HG02870 (cell line): ENCODE results near the gene DLX3.
"Not testable (repeated sequence)": the region's sequence is repeated elsewhere in the genome, so short reads cannot be mapped to it uniquely, and the experiment has no call there.

Source experiments
- ATAC-seq: cut with Tn5 transposase; IDR thresholded peaks from one replicate; pipeline ENCODE4 v1.9.1; 2021; ENCODE audit warnings: mild to moderate bottlenecking, moderate library complexity; ENCODE audit not compliant: unreplicated experiment

Gene DLX3

DNA sequence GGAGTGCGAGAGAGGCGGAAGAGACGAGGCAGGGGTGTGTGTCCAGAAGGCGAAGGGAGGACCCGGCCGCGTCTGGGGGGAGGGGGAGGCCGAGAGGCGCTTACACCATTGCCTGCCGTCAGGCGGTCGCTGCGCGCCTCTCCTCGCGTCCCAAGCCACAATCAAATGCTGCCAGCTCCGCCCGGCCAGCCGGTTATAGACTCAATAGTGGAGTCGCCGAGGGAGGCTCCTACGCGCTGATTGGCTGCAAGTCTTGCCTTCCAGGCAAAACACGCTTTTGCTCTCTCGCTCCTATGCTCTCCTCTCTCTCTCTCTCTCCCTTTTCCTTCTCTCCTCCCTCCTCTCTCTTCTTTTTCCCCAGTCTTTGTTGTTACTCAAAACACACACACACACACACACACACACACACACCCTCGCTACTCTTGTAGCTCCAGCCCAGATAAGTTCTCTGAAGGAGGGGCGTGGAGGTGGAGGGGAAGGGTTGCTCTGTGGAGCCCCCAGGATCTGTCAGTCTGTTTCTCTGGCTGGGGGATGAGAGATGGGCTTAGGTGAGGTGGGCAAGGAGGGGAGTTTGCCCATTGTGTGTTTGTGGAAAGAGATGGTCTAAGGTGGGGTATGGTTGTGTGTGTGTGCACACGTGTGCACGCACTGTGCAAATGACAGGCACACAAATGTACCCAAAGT lies at the start of gene DLX3:
Gene DLX3 (minus strand): TSS at position 170 of the 684 bp plus-strand sequence. CDS start 226 bp downstream, outside the sequence.
- no peak for ATAC-seq

DNA sequence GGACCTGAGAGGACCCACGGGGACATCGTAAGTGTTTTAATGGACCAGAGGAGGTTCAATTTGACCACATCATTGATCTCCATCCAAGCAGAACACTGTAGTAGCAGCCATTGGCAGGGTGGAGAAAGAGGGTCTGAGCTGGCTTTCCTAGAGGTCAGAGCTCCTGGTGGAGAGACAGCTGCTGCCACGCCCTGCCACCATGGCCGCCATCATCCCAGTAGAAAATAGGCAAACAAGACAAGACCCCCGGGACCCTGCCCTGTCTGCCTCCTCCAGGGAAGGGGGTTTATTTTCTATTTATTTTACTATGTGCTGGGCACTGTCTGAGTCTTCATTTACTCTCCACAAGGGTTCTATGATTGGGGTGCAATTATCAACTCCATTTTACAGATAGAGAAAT lies 49.5 kb upstream of the DLX3 start:
- no peak for ATAC-seq

DNA sequence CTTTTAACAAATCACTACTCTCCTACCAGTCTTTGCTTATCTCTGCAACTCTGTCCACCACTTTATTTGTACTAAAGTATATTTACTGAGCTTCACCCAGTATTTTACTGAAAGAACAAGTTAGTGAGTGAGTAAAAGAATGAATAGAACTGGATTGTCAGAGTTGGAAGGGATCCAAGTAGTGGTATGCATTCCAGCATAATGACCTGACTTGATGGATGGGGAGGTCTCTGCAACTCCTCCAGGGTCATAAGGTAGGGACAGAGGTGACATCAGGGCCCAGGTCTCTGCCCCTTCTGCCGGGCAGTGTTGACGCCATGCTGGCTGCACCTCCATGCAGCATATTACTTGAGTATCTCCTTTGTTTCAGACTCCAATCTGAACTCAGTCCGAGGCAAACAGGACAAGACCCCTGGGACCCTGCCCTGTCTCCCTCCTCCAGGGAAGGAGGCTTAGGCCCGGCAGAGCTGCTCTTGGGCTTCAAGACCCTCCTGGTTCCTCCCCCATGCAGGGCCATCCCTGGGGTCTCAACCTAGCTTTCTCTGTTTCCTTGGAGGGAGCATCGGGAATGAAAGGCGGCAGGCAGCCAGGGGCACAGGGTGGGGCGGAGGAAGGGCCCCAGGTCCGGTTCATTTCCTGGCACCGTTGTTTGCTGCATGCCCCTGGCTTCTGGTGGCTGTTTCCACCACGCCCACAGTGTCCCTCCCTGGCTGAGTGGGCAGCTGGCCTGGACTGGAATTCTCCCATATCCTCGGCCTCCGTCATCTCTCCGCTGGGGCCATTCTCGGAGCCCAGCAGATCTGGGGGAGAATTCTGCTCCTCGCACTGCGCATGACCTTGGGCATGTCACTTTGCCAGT lies 48.5 kb upstream of the DLX3 start:
- no peak for ATAC-seq

DNA sequence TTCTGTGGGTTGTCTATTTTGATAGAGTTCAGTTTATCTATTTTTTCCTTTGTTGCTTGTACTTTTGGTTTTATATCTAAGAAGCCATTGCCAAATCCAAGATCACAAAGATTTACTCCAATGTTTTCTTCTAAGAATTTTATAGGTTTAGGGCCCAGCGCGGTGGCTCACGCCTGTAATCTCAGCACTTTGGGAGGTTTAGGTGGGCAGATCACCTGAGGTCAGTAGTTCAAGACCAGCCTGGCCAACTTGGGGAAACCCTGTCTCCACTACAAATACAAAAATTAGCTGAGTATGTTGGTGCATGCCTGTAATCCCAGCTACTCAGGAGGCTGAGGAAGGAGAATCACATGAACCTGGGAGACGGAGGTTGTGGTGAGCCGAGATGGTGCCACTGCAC lies 47.2 kb upstream of the DLX3 start:
- no peak for ATAC-seq

DNA sequence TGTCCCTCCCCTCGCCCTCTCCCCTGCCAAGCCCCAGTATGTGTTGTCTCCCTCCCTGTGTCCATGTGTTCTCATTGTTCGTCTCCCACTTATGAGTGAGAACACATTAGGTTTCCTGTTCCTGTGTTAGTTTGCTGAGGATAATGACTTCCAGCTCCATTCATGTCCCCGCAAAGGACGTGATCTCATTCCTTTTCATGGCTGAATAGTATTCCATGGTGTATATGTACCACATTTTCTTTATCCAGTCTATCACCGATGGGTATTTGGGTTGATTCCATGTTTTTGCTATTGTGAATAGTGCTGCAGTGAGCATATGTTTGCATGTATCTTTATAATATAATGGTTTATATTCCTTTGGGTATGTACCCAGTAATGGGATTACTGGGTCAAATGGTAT lies 45.5 kb upstream of the DLX3 start:
- ATAC-seq = not testable (repeated sequence)

DNA sequence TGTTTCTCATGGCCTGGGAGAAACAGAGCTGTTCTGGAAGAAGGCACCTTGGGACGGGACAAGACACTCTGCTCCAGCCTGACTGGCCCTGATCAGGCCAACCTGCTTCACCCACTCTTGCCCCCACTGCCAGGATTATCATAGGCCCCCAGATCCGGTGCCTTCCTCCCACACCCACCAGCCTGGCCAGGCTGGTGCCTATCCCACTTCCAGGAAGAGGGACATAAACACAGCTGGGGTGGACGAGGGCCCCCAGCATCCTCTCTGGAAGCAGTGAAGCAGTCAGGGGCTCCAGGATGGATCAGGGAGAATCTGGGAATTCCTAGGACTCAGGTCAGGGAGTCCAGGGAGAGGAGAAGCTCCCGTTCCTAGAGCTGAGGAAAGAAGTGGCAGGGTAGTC lies 44.0 kb upstream of the DLX3 start:
- no peak for ATAC-seq

DNA sequence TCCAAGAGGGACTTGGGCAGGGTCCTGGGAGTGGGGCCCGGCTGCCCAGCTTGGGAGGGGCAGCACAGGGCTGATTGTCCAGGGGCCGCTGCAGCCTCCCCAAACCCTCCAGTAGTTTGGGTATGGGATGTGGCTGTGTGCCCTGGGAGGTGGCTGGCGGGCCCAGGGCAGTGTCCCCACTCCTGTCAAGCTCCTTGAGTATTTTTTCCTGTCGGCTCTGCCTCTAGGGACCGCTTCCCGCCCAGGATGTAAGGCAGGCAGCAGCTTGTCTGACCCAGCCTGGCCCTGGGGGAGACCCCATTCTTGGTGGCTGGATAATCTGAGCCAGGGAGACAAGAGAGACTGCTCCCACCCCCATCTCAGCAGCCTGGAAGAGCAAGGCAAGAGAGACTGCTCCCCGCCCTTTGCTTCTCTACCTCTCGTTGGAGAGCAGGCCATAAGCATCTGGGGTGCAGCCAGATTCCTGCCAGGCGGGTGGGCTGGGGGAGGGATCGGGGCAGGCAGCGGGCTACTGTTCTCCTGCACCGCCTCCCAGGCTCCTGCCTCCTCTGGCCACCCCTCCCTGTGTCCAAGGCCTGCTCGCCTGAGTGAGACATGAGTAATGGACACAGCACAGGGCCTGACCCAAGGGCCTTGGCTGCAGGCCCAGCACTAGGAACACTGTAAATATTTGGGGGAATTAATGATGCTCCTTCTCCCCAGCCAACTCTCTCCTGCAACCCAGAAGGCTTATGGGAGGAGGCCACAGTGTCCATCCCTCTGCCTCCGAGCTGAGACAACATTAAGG lies 42.5 kb upstream of the DLX3 start:
- ATAC-seq = no peak

DNA sequence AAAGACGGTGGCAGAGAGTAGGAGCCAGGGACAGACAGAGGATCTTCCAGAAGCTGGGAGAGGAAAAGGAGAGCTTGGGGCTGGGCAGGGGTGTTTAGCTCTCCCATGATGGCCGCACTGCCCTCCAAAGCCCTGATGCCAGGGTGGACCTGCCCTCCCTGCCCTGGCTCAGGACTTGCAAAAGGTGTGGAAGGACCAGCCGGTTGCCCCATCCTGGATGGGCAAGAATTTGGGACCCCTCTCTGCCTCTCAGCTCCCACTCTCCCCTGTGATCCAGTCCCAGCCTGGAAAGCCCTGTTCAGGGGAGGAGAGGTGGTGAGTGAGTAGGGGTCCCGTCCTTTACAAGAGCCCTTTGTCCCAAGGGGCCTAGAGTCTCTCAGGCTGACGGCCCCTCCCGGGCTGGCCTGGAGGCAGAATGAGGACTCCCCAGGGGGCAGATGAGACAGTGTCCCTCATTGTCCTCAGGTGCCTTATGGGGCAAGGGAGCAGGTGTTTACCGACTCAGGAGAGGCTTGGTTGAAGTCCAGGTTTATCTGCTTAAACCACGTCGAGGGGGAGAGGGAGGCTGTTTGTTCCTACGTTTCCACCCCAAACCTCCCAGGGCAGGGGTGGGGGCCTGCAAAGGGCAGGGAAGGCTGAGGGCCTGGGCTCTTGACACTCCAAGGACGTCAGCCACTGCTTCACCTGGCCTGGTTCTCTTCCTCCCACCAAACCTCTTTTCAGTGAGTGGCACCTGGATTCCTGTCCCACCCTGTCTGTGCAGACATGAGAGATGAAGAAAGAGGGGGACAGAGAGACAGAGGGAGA lies 41.6 kb upstream of the DLX3 start:
- ATAC-seq = no peak

DNA sequence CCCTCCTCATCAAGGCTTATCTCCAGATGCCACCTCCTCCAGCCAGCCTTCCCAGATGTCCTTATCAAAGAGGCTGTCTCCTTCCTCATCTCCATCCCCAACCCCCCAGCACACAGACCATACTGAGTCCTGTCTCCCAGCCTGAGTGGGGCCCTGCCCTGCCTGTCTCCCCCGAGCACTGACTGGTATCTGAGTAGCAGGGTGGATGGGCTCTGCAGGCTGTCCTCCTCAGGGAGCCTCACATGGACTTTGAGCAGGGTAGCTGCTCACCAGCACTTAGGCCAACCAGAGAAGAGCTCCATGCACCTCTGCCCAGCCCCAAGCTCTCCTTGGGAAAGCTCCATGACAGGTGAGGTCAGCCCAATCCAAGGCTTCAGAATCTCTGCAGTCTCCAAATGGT lies 40.9 kb upstream of the DLX3 start:
- ATAC-seq = no peak

DNA sequence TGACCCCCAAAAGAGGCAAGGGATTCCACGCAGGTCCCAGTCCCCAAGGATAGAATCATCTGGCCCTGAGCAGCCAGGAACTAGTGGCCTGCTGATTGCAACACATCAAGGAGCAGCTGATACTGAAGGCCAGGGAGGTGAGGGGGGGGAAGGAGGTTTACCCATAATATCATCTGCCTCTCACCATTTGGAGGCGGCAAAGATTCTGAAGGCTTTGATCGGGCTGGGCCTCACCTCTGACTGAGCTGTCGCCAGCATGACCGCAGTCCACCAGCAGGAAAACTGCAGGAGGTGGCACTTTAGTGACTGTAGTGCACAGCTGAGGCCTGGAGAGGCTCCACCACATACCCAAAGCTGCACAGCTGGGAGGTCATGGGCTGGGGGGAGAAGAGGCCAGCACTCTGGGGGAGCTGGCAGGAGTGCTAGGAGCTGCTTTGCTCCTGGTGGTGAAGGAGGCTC lies 40.4 kb upstream of the DLX3 start:
- no peak for ATAC-seq

DNA sequence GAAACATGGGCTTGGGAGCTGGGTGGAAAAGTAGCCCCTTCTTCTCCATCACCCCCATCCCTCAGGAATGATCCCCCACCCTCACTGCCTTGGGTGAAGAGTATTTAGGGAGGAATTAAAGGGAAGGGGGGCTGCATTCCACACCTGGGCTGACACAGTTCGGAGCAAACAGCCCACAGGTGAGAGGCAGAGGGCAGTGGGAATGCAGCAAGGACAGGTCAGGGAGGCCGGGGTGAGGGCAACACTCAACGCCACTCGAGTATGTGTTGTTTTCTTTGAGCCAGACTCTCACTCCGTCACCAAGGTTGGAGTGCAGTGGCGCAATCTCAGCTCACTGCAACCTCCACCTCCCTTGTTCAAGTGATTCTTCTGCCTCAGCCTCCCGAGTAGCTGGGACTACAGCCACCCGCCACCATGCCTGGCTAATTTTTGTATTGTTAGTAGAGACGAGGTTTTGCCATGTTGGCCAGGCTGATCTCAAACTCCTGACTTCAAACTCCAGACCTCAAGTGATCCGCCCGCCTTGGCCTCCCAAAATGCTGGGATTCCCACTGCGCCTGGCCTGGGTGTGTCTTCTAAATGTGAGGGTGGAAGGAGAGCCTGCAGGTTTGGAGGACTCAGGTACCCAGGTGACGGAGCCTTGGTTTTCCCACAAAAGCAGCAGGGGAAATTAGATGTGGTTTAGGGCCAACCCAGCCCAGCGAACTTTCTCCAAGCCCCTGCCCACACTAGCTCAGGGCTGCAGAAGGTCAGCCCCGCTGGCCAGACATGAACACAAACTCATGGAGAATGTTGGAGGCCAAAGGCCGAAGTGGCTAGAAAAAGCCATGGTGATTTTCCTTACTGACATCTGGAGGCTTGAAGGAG lies 39.7 kb upstream of the DLX3 start:
- ATAC-seq = no peak

DNA sequence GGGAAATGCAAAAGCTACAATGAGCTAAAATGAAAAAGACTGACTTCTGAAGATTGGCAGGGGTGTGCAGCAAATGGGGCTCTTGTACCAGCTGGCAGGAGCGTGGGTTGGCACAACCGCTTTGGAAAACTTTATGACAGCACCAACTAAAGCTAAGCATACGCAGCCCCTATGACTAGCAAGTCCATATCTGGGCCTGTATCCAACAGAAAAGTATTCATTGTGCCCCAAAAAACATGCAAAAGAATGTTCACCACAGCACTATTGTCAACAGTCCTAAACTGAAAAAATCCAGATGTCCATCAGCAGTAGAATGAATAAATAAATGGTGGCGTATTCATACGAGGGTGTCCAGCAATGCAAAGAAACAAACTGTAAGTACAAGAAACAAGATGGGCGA lies 38.3 kb upstream of the DLX3 start:
- no peak for ATAC-seq

DNA sequence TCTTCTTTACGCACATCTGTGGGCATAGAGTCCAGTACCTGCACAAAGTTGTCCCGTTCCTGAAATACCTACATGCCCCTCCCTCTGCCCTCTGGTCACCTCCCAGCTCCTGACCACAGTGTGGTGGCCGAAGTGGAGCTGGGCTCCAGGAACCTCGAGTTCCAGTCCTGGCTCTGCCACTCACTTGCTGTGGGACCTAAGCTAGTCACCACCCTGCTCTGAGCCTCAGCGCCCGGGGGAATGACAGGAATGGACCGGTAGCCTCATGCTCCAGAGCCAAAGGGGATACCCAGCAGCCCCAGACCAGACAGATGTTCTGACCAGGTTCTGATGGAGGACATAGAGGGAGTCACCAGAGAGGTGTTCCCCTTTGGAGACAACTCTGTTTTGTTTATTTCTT lies 34.2 kb upstream of the DLX3 start:
- no peak for ATAC-seq

DNA sequence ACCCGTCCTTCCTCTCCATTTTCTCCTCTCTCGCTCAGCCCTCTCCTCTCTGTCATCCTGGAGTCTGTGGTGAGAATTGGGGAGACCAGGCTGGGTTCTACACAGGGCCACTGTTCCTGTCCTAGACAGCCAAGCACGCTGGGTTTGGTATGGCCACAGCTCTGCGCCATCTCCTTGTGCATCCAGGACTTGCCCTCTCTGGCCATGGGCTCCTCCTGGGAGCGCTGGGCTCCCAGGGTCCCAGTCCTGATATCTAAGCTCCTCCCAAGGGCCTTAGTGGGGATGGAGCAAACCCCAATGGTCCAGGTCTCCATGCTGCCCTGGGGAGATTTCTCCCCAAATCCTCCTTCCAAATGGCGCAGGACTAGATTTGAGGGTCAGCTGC lies 33.7 kb upstream of the DLX3 start:
- ATAC-seq = no peak

DNA sequence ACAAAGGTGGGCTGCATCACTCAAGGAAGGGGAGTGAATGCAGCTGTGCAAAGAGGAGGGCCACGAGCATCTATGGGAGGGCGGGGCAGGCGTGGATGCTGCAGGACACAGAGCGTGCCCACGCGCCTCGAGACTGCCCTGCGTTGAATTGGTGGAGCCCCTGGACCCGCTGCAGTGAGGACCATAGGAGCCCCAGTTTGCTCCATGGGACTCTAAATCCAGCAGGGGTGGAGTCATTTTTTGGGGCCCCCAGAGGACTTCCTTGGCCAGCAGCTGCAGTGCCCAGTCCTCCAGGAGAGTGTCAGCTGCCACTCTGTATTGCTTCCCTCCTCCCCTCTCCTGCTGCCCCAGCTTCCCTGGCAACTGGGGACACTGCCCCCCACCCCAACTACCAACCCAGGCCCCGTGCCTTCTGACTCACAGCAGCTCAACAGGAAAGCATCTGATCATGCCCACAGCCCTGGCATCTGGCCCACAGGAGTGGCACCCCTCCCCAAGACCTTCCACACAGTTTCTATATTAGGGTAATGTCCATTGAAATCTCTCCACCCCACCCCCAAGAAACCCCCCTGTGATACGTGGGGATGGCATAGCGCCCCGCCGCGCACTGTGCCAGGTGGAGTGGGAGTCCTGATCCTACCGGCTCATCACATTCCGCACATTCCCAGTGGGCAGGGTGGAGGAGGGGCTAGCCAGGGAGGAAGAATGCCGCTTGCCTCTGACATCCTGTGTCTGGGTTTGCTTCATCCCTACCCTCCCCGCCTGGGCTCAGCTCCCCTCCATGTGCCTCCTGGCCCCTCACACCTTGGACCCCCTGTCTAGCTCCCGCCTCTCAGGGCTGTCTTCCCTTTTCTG lies 33.1 kb upstream of the DLX3 start:
- ATAC-seq = no peak

DNA sequence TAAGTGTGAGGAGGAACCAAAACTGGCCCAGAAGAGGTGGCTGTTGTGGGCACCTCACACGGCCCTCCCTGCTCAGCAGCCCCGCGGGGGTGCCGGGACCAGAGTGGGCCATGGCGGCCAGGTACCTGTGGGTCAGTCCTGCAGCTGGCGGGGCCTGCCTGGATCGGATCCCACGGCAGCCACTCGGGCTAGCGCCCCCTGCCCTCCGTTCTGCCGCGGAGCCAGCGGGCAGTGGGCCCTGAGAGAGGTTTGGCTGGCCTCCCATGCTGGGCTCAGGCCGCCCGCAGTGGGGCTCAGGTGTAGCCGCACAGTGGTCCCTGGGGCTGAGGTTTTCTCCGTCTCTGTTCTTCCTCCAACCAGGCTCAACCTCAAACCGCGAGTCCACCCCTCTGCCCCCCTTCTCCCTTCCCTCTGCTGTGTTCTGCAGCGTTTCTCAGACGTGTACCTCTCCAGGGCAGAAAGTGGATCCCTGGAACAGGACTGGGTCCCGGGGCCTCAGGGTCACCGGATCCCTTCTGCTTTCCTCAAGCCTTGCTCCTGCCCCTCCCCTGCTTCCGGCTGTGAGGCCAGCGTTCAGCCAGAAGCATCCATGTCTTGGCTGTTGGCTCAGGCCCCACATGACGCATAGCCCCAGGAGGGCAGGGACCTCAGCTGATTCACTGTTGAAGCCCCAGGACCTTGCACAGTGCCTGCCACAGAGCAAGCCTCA lies 32.3 kb upstream of the DLX3 start:
- ATAC-seq = no peak

DNA sequence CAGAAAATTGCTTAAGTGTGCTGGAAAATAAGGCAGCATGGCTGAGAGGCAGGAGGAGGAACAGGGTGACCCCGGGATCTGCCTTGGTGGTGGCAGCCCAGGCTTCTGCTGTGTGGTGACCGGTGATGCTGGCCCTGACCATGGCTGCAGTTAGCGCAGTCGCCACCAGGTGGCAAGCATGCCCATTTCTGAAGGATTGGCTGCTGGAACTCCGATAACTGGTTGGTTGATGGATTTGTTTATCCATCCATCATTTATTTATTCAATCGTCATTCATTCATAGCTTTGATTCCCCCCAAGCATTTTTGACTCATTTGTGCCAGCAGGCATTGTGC lies 31.8 kb upstream of the DLX3 start:
- no peak for ATAC-seq

DNA sequence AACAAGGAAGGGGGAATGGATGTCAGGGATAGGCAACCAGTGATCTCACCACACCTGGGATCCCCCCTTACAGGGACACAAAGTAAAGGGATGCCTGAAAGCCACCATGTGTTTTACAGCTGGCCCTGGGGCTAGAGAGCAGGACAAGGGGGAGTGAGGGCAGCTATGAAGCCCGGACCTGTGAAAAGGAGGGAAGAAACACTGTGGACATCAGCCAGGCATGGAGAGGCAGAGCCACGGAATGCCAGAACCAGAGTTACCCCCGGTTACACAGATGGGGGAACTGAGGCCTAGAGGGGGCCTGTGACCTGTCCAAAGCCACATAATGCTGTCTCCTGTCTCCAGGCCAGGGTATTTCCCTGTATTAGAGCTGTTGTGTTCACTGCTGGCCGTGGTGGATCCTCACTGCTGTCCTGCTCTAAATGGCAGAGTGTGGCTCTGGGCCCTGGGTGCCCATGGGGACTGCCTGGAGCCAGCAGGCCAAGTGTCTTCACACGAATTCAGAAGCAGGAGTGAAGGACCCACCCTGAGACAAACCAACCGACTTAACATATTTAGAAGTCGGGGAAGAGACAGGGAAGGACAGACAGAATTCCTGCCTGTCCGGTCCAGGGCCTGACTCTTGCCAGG lies 31.1 kb upstream of the DLX3 start:
- ATAC-seq = no peak
